DMS114 treated with DMSO at 0.1 percent for 48 hours (cell line): Measurements from ENCODE around the gene SHPK.
"Not testable (repeated sequence)": the region's sequence is repeated elsewhere in the genome, so short reads cannot be mapped to it uniquely, and the experiment has no call there.

Experiments
- DNase-seq: peaks from one replicate; lab custom pipeline; 2025; ENCODE audit not compliant: unreplicated experiment; lab: John Stamatoyannopoulos, UW

The SHPK gene

DNA sequence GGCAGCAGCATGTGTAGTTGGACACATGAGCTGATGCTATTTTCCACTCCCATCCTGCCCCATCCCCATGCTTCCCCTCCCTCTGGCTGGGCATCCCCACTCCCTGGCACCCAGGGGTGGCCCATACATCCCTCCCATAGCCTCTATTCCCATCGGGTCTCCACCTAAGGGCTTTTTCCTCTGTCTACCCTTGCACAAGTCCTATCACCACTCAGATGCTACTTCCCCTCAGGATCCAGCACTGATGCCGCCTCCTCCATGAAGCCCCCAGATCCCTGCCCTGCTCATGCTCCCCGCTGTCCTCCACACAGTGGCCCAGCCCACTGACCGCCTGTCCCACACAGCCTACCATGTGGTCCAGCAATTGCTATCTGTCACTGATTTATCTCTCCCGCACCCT lies 42.7 kb downstream of the SHPK start:
- DNase-seq = no peak

DNA sequence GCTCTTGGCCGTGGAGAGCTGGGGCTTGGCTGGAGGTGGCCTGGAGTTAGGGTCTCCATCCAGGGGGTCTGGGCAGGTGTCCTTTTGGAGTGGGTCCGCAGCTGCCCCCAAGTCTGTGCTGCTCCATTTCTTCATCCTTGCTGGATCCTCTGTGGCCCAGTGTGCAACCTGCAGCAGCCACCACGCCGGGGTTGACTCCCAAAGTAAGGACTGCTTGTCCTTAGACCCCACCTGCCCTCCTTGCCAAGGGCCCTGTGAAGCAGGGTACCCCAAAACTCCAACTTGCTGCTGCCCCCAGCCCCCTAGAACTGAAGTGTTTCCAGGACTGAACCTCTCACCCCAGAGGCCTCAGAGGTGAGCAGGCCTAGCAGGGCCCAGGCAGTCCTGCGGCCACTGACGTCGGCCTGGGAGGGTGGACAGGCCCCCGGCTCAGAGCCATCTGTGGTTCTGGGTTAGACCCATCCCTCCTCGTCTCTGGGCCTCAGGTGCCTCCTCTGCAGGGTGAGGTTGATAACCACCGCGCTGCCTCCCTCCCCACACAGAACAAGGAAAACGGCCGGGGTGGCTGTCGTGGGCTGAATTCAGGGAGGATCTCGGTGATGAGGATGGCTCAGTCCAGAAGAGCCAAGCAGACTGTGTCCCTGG lies 43.7 kb downstream of the SHPK start:
- no peak for DNase-seq

- no peak for DNase-seq
These were observed 45.3 kb downstream of the SHPK start for GRCh38 chr17:3590768-3591167.

DNA sequence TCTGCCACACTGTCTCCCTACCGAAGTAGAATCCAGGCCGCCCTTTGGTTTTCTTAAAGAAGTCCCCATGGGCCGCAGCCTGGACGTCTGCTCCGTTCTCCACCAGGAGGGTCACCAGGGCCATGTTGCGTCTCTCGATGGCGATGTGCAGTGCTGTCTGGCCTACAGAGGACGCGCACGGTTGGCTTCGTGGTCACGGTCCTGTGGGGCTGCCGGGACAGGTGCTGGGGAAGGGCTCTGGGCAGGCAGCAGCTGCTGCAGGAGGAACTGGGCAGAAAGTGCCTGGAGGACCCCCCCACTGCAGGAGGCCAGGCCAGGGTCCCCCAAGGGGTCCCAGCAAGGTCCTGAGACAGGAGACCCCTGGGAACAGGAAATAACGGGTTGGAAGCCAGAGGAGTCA lies 45.8 kb downstream of the SHPK start:
- DNase-seq = no peak

GRCh38 chr17:3589784-3590183 lies 46.3 kb downstream of the SHPK start:
- no peak for DNase-seq

DNA sequence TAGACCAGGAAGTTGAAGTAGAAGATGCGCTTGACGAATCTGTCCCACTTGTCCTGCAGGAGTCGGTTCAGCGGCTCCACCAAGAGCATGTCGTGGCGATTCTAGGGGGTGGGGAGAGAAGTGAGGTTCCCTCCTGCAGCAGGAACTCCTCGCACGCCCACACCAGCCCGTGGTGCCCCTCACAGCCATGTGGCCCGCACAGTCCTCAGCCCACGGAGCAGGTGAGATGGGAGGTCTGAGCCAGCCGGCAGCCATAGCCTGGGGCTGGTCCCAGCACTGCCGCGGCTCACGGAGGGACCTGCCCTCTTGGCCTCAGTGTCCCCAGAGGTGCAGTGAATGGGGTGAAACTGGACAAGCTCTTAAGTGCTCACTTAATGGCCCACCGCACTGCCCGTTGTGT lies 50.2 kb downstream of the SHPK start:
- no peak for DNase-seq

GRCh38 chr17:3583456-3583855 lies 52.6 kb downstream of the SHPK start:
- DNase-seq = no peak

DNA sequence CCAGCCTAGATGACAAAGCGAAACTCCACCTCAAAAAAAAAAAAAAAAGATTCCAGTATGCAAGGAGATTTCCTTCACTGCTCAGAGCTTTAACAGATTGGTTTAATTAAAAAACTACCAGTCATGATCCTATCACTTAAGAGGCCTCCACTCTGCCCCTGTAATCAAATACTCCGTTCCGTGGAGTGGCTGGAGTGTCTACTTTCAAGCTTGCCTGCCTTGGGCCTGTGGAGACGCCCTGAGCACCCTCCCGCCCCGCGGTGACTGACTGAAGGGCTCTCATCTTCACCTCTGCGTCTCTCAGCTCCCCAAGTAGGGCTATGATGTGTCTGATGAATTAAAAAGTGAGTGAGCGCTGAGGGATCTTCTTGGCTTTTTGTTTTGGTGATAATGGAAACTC lies 53.1 kb downstream of the SHPK start:
- no peak for DNase-seq

DNA sequence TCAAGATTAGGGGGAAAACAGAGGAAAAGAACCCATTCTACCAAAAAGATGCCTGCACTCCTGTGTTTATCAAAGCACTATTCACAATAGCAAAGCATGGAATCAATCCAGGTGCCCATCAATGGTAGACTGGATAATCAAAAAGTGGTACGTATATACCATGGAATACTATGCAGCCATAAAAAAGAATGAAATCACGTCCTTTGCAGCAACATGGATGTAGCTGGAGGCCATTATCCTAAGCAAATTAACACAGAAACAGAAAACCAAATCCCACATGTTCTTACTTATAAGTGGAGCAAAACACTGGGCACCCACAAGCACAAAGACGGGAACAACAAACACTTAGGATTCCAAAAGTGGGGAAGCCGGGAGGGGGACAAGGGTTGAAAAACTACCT lies 57.4 kb downstream of the SHPK start:
- DNase-seq = not testable (repeated sequence)

- DNase-seq = no peak
These were observed 59.1 kb downstream of the SHPK start for GRCh38 chr17:3576970-3577369.

GRCh38 chr17:3575511-3575910 lies 60.5 kb downstream of the SHPK start:
- DNase-seq = no peak

GRCh38 chr17:3574231-3574630 lies 61.8 kb downstream of the SHPK start:
- DNase-seq = no peak

DNA sequence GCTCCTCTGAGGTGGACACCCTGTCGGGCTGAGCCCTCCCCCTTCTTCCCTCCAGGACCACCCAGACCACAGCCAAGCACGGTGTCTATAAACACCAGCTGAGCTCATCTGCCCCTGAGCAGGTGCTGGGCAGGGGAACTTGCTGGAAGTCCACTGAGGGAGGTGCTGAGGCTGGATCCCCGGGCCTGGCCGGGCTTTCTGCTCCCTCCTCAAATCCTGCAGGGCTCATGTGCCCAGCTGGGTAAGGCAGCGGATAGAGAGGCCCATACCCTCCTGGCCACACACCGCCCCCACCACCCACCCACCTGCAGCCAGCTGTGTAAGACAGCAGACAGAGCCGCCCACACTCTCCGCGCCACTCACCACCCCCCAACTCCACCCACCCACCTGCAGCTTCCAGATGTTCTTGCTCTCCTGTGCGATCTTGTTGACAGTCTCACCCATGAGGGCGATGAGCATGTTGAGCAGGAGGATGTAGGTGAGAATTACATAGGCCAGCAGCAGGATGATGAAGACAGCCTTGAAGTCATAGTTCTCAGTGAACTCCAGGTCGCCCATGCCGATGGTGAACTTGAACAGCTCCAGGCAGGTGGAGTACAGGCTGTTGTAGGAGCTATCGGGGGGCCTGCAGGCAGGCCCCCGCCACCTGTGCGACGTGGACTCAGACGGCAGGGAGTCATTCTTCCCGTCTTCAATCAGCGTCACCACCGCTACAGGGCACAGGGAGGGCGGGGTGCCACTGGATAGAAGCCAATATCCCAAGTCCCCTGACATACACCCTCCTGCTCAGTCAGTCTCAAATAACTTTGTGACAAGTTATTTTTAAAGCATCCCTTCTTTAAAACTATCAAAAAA lies 62.6 kb downstream of the SHPK start:
- no peak for DNase-seq

GRCh38 chr17:3572231-3572630 lies 63.8 kb downstream of the SHPK start:
- no peak for DNase-seq

GRCh38 chr17:3571043-3571900 lies 64.8 kb downstream of the SHPK start:
- no peak for DNase-seq

- DNase-seq = no peak
These were observed 66.4 kb downstream of the SHPK start for GRCh38 chr17:3569534-3570137.

DNA sequence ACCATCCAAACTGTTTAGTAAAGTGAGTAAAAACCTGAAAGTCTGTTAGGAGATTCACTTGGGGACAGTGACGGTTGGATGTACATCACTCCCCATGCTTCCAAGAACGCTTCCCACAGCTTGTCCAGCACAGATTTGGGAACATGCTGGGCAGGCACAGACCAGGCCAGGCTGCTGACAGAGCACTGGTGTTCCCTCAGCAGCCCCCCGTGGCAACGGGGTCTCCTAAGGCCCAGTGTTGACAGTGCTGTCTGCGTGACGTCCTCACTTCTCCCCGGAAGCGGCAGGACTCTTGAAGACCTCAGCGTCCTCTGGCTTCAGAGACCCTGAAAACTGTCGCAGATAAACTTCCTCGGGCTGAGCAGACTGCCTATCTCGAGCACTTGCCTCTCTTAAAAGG lies 69.5 kb downstream of the SHPK start:
- no peak for DNase-seq

DNA sequence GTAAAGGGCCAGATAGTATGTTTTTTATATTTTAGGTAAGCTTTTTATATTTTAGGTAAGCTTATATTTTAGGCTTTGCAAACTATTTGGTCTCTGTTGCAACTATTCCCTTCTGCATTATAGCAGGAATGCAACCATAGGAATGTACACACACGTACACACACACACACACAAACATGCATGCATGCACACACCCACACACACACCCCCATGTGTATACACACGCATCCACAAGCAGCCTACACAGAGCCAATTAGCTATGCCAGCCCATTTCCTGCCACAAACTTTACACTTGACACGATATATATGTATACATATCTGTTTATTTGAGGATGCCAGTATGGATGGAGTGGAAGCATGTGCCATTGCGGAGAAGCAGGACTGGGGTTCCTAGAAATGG lies 70.9 kb downstream of the SHPK start:
- DNase-seq = no peak

DNA sequence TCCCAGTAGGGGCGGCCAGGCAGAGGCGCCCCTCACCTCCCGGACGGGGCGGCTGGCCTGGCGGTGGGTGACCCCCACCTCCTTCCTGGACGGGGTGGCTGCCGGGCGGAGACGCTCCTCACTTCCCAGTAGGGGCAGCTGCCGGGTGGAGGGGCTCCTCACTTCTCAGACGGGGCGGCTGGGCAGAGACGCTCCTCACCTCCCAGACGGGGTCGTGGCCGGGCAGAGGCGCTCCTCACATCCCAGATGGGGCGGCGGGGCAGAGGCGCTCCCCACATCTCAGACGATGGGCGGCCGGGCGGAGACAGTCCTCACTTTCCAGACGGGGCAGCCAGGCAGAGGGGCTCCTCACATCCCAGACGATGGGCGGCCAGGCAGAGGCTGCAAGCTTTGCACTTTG lies 71.8 kb downstream of the SHPK start:
- DNase-seq = not testable (repeated sequence)

- no peak for DNase-seq
These were observed 76.8 kb downstream of the SHPK start for GRCh38 chr17:3559270-3559645.

- no peak for DNase-seq
These were observed 77.3 kb downstream of the SHPK start for GRCh38 chr17:3558603-3559269.
